PC-3 (cell line): Measurements from ENCODE around the gene C1orf159.

ENCODE experiments used
- EZH2 ChIP-seq: fragments of 300-600 bp; sonication (generic); IDR thresholded peaks from one replicate; pipeline ENCODE4 v1.6.1; 2017; ENCODE audit warnings: antibody characterized with exemption, mild to moderate bottlenecking, low read length; ENCODE audit not compliant: unreplicated experiment
- EZH2phosphoT487 ChIP-seq: fragments of 300-600 bp; sonication (generic); IDR thresholded peaks from 2 replicates; pipeline ENCODE4 v1.6.1; 2018; ENCODE audit warnings: mild to moderate bottlenecking, antibody characterized with exemption, low read length, borderline replicate concordance
- TF ChIP-seq, protein P1 (sequence below): fragments of 300-600 bp; sonication (generic); conservative IDR thresholded peaks from 2 replicates; pipeline ENCODE4 v1.5.1; 2017; ENCODE audit warnings: antibody characterized with exemption, low read depth, mild to moderate bottlenecking, low read length

DNA sequence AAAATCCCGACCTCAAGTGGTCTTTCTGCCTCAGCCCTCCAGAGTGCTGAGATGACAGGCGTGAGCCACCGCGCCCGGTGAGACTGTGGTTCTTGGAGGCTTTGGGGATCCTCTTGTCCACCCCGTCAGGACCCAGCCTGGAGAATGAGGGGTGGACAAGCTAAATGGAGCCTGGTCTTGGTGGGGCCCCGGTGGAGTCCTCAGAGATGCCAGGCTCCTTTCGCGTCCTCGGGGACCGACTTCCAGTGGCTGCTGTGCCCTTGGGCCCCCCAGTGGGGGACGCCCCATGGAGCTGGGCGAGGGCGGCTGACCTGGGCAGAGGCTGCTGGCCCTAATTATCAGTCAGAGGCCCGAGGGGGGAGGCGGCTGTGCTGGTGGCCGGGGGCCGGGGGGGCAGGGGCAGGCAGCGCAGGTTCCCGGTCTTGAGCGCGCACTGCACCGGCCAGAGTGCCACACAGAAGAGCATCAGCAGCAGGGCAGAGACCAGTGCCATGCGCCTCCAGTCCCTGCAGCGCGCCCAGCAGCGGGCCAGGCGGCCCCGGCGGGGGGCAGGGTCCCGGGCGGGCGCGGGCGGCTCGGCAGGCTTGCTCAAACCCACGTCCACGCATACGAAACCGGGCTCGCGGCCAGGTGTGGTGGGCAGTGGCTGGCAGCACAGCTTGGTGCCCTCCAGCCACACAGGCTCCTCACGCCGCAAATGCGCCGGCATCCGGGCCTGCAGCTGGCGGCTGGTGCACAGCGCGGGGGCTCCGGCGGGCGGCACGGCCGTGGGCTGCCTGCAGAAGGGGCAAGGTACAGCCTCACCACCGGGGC lies 44.2 kb downstream of the C1orf159 start:
- TF ChIP-seq, protein P1, sequence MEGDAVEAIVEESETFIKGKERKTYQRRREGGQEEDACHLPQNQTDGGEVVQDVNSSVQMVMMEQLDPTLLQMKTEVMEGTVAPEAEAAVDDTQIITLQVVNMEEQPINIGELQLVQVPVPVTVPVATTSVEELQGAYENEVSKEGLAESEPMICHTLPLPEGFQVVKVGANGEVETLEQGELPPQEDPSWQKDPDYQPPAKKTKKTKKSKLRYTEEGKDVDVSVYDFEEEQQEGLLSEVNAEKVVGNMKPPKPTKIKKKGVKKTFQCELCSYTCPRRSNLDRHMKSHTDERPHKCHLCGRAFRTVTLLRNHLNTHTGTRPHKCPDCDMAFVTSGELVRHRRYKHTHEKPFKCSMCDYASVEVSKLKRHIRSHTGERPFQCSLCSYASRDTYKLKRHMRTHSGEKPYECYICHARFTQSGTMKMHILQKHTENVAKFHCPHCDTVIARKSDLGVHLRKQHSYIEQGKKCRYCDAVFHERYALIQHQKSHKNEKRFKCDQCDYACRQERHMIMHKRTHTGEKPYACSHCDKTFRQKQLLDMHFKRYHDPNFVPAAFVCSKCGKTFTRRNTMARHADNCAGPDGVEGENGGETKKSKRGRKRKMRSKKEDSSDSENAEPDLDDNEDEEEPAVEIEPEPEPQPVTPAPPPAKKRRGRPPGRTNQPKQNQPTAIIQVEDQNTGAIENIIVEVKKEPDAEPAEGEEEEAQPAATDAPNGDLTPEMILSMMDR = no peak
- TF ChIP-seq EZH2phosphoT487 (no peak), EZH2 (no peak)
